H1 (cell line): ENCODE results near the gene IFI30. TPM values are rescaled to one million over a fixed set of nuclear protein-coding genes. Genes with fewer than 3 reads are reported as not detected.

ENCODE experiments used
- CTCF ChIA-PET: fragments of 300-600 bp; sonication (Branson Sonifier 250); formaldehyde crosslinking; loops from one replicate; lab custom pipeline; 2021; ENCODE audit not compliant: partially characterized antibody; lab: Charles Lee
- POLR2A ChIA-PET: fragments of 300-600 bp; sonication (Branson Sonifier 250); formaldehyde crosslinking; loops from one replicate; lab custom pipeline; 2021; ENCODE audit warnings: inconsistent platforms; ENCODE audit not compliant: partially characterized antibody; lab: Charles Lee
- DNase-seq, 2 experiments: peaks; one replicate each; pipeline versions ENCODE4 v3.0.0 to v3.0.0-alpha.2; 2010 to 2022; ENCODE audit warnings: low spot score in 2 of 2, low read depth in 1 of 2, mixed read lengths in 1 of 2
- FAIRE-seq: peaks from 2 replicates; lab custom pipeline; 2011; peaks lifted over from hg19 to GRCh38; lab: Jason Lieb, UNC
- H2AFZ ChIP-seq: 2 replicates; pipeline ENCODE4 v1.8.1; 2012; ENCODE audit warnings: low read length, inconsistent platforms
- H2AK5ac ChIP-seq: 2 replicates; pipeline ENCODE4 v1.6.1; 2013; ENCODE audit warnings: low read depth, low read length
- H2BK120ac ChIP-seq: replicated peaks from 2 replicates; pipeline ENCODE3; 2013; ENCODE audit warnings: low read depth, low read length, inconsistent platforms
- H2BK12ac ChIP-seq: 2 replicates; pipeline ENCODE4 v1.6.1; 2013; ENCODE audit warnings: low read depth, low read length
- H2BK15ac ChIP-seq: 2 replicates; pipeline ENCODE4 v1.6.1; 2013; ENCODE audit warnings: low read length
- H2BK20ac ChIP-seq: 2 replicates; pipeline ENCODE4 v1.6.1; 2013; ENCODE audit warnings: low read length
- H2BK5ac ChIP-seq: 2 replicates; pipeline ENCODE4 v1.6.1; 2013; ENCODE audit warnings: low read depth, low read length
- H3K14ac ChIP-seq: 2 replicates; pipeline ENCODE4 v1.6.1; 2013; ENCODE audit warnings: inconsistent platforms; ENCODE audit not compliant: insufficient read length
- H3K18ac ChIP-seq: 2 replicates; pipeline ENCODE4 v1.6.1; 2013; ENCODE audit warnings: low read length; ENCODE audit errors: extremely low read depth
- H3K23ac ChIP-seq: 2 replicates; pipeline ENCODE4 v1.6.1; 2013; ENCODE audit warnings: inconsistent platforms; ENCODE audit not compliant: insufficient read length
- H3K23me2 ChIP-seq: 2 replicates; pipeline ENCODE4 v1.6.1; 2013; ENCODE audit warnings: low read depth, low read length
- H3K27ac ChIP-seq: 2 replicates; pipeline ENCODE4 v1.6.1; 2011; ENCODE audit warnings: low read depth, low read length, inconsistent platforms
- H3K27me3 ChIP-seq, 4 experiments: replicated peaks in 1 of 4; 1 replicate in 1 of 4; 2 replicates in 3 of 4; pipeline versions ENCODE4 v1.6.1 to v1.8.1; 2011 to 2013; ENCODE audit warnings: low read length in 3 of 4, mild to moderate bottlenecking in 3 of 4, inconsistent platforms in 2 of 4, mixed read lengths in 2 of 4, moderate library complexity in 1 of 4; ENCODE audit not compliant: control insufficient read depth in 3 of 4, insufficient read depth in 3 of 4; ENCODE audit errors: extremely low read depth in 1 of 4
- H3K36me3 ChIP-seq, 4 experiments: 2 replicates each; pipeline versions ENCODE4 v1.6.1 to v1.8.1; 2011 to 2013; ENCODE audit warnings: mild to moderate bottlenecking in 4 of 4, low read length in 3 of 4, moderate library complexity in 2 of 4, control low read depth in 1 of 4, inconsistent platforms in 1 of 4; ENCODE audit not compliant: insufficient read depth in 4 of 4, control insufficient read depth in 2 of 4
- H3K4ac ChIP-seq: replicated peaks from 2 replicates; pipeline ENCODE3; 2013; ENCODE audit warnings: low read length, low read depth, mixed read lengths, inconsistent platforms; ENCODE audit not compliant: insufficient read length
- H3K4me1 ChIP-seq, 4 experiments: replicated peaks in 1 of 4; 1 replicate in 1 of 4; 2 replicates in 3 of 4; pipeline versions ENCODE4 v1.6.1 to v1.8.1; 2011 to 2013; ENCODE audit warnings: low read length in 3 of 4, inconsistent platforms in 2 of 4, mixed read lengths in 1 of 4; ENCODE audit not compliant: insufficient read depth in 4 of 4, control insufficient read depth in 3 of 4
- H3K4me2 ChIP-seq, 2 experiments: 2 replicates each; pipeline versions ENCODE4 v1.6.1 to v1.8.1; 2011 to 2013; ENCODE audit warnings: low read depth in 2 of 2, low read length in 2 of 2, control low read depth in 1 of 2, inconsistent platforms in 1 of 2, mild to moderate bottlenecking in 1 of 2; ENCODE audit not compliant: insufficient read depth in 1 of 2
- H3K4me3 ChIP-seq, 4 experiments: fragments of 200-600, 300-600 bp in 1 of 4; sonication (generic), shearing (Covaris generic), sonication (Bioruptor Twin) in 1 of 4; 2 replicates each; pipeline versions ENCODE4 v1.5.1 to v1.8.1; 2011 to 2016; ENCODE audit warnings: low read length in 4 of 4, low read depth in 3 of 4, control low read depth in 2 of 4, inconsistent platforms in 2 of 4, mild to moderate bottlenecking in 2 of 4, mixed read lengths in 1 of 4, moderate library complexity in 1 of 4; ENCODE audit not compliant: insufficient read depth in 2 of 4; ENCODE audit errors: extremely low read depth in 1 of 4
- H3K56ac ChIP-seq: replicated peaks from 2 replicates; pipeline ENCODE3; 2013; ENCODE audit warnings: low read depth, mild to moderate bottlenecking, mixed read lengths, low read length, inconsistent platforms; ENCODE audit not compliant: insufficient read length
- H3K79me1 ChIP-seq: 2 replicates; pipeline ENCODE4 v1.6.1; 2013; ENCODE audit warnings: low read depth, low read length, control low read depth
- H3K79me2 ChIP-seq, 2 experiments: 2 replicates each; pipeline versions ENCODE4 v1.6.1 to v1.8.1; 2012 to 2013; ENCODE audit warnings: low read length in 2 of 2, mild to moderate bottlenecking in 2 of 2, inconsistent platforms in 1 of 2; ENCODE audit not compliant: insufficient read depth in 2 of 2, control insufficient read depth in 1 of 2
- H3K9ac ChIP-seq, 4 experiments: replicated peaks in 1 of 4; 1 replicate in 1 of 4; 2 replicates in 3 of 4; pipeline versions ENCODE4 v1.6.1 to v1.8.1; 2011 to 2013; ENCODE audit warnings: low read depth in 3 of 4, low read length in 3 of 4, control low read depth in 2 of 4, mild to moderate bottlenecking in 2 of 4, moderate library complexity in 2 of 4, inconsistent platforms in 1 of 4; ENCODE audit errors: extremely low read depth in 1 of 4
- H3K9me3 ChIP-seq, 2 experiments: 2 replicates each; pipeline versions ENCODE4 v1.6.1 to v1.8.1; 2012 to 2013; ENCODE audit warnings: mild to moderate bottlenecking in 2 of 2, moderate library complexity in 2 of 2, control low read depth in 1 of 2, inconsistent platforms in 1 of 2, low read depth in 1 of 2, low read length in 1 of 2, mixed read lengths in 1 of 2; ENCODE audit not compliant: insufficient read depth in 2 of 2
- H4K20me1 ChIP-seq, 2 experiments: replicated peaks in 1 of 2; 2 replicates each; pipeline versions ENCODE3 to v1.8.1; 2011 to 2013; ENCODE audit warnings: inconsistent platforms in 2 of 2, low read length in 2 of 2, mild to moderate bottlenecking in 1 of 2; ENCODE audit not compliant: insufficient read depth in 2 of 2, control insufficient read depth in 1 of 2
- H4K5ac ChIP-seq: 2 replicates; pipeline ENCODE4 v1.6.1; 2013; ENCODE audit warnings: low read length, low read depth, mixed read lengths, inconsistent platforms; ENCODE audit not compliant: insufficient read length
- H4K8ac ChIP-seq: 2 replicates; pipeline ENCODE4 v1.8.0; 2013; ENCODE audit warnings: mild to moderate bottlenecking, moderate library complexity, low read length, inconsistent platforms; ENCODE audit not compliant: insufficient read depth; ENCODE audit errors: extremely low read depth
- H4K91ac ChIP-seq: replicated peaks from 2 replicates; pipeline ENCODE3; 2013; ENCODE audit warnings: low read length, mixed read lengths, inconsistent platforms; ENCODE audit not compliant: insufficient read length
- CTCF ChIP-seq, 3 experiments: IDR thresholded peaks; 1 replicate in 2 of 3; 2 replicates in 1 of 3; pipeline versions ENCODE4 v1.5.1 to v1.6.1; 2011; ENCODE audit warnings: low read length in 3 of 3, mild to moderate bottlenecking in 3 of 3, inconsistent platforms in 2 of 3, low read depth in 1 of 3, moderate library complexity in 1 of 3; ENCODE audit not compliant: insufficient read depth in 1 of 3; ENCODE audit errors: control extremely low read depth in 1 of 3
- JUN ChIP-seq: IDR thresholded peaks from 2 replicates; pipeline ENCODE4 v1.6.1; 2011; ENCODE audit warnings: low read depth, mild to moderate bottlenecking, improper control_type of control experiment, low read length
- NANOG ChIP-seq: IDR thresholded peaks from 2 replicates; pipeline ENCODE4 v1.6.1; 2011; ENCODE audit warnings: low read length, low read depth, mild to moderate bottlenecking, inconsistent platforms; ENCODE audit not compliant: insufficient read depth, poor library complexity, severe bottlenecking
- POU5F1 ChIP-seq: IDR thresholded peaks from 2 replicates; pipeline ENCODE4 v1.6.1; 2011; ENCODE audit warnings: low read depth, mild to moderate bottlenecking, low read length, moderate library complexity
- SP1 ChIP-seq: IDR thresholded peaks from 2 replicates; pipeline ENCODE4 v1.6.1; 2011; ENCODE audit warnings: low read depth, low read length
- SP2 ChIP-seq: IDR thresholded peaks from 2 replicates; pipeline ENCODE4 v1.6.1; 2012; ENCODE audit warnings: mild to moderate bottlenecking, low read length, inconsistent platforms
- WGBS, 2 experiments: shearing (Covaris generic) in 1 of 2; methylation state at CpG; one replicate each; pipeline versions ENCODE4 v1.1.6 to v1.1.7; 2013 to 2015; ENCODE audit warnings: low lambda C conversion rate in 2 of 2, mixed read lengths in 2 of 2, inconsistent platforms in 1 of 2, low coverage in 1 of 2, missing lambda C conversion rate in 1 of 2; ENCODE audit not compliant: insufficient replicate concordance in 2 of 2, insufficient coverage in 1 of 2, insufficient read length in 1 of 2; ENCODE audit errors: extremely low coverage in 1 of 2, missing lambda C conversion rate in 1 of 2; 5-methylcytosine and 5-hydroxymethylcytosine counted together
- polyA plus RNA-seq, 7 experiments: library from polyadenylated mRNA; depleted of rRNA in 3 of 7; stranded (reverse) in 5 of 7; unstranded in 2 of 7; fragments of >200 nt in 5 of 7; fragments of 200-250 nt in 2 of 7; gene quantifications; 1 replicate in 5 of 7; 2 replicates in 1 of 7; 4 replicates in 1 of 7; pipeline versions ENCODE4 v1.2.1 to v1.2.3, GENCODE V29; 2011 to 2013; ENCODE audit warnings: missing spikeins in 2 of 7, mixed read lengths in 2 of 7
- total RNA-seq: library from RNA; stranded (reverse); fragmentation: NEBNext Ultra II Directional; extraction: Animal tissue kit (Norgen Biotek cat#: 25700); gene quantifications from 2 replicates; pipeline ENCODE4 v1.2.1, GENCODE V29; 2021

The IFI30 gene
- total and polyA plus RNA-seq, 2 of the 8 experiments (the other 6 are each of a cell fraction or from before 2014, with no cell fraction given) = 28.9 to 62.4 TPM

GRCh38 chr19:18131841-18132596 lies 41.6 kb upstream of the IFI30 start:
- Histone ChIP-seq H2BK12ac (no peak overlapping the region), H4K91ac (no peak overlapping the region), H3K27me3 (no peaks in the 10 kb centered on the region), H3K9me3 (no peaks in the 10 kb centered on the region), H3K4ac (no peak overlapping the region), H3K18ac (no peak overlapping the region), H2BK5ac (no peak overlapping the region), H3K27ac (no peak overlapping the region), H3K79me2 (no peaks in the 10 kb centered on the region), H3K79me1 (no peaks in the 10 kb centered on the region), H3K36me3 (peaks cover 0 to 15% (median 8%) of the 10 kb centered on the region in 4 experiments; a peak in 6 of 8 replicates), H3K14ac (no peak overlapping the region), H2BK15ac (no peak overlapping the region), H3K56ac (no peak overlapping the region), H2AK5ac (no peak overlapping the region), H2BK120ac (no peak overlapping the region), H4K8ac (no peak overlapping the region), H3K9ac (no peak overlapping the region), H2BK20ac (no peak overlapping the region), H3K4me2 (no peak overlapping the region), H3K23me2 (no peaks in the 10 kb centered on the region), H4K20me1 (peaks cover 0 to 2% of the 10 kb centered on the region in 2 experiments), H4K5ac (no peak overlapping the region), H2AFZ (no peak overlapping the region), H3K4me1 (no peaks in the 10 kb centered on the region), H3K23ac (no peak overlapping the region), H3K4me3 (no peak overlapping the region)
- FAIRE-seq = no peak
- POLR2A ChIA-PET = interaction anchor here (0.9 to 1.8 kb wide), 3 partner anchors 10 to 29 kb away, joined by 3 read pairs; no protein-coding TSS in a partner anchor
- DNase-seq = peak in 1 of 2 experiments; percentile 88
- TF ChIP-seq SP1 (no peak), POU5F1 (no peak), CTCF (IDR thresholded peaks at IDR 0.05; ENCODE audit: control extremely low read depth in 1 of 3, insufficient read depth in 1 of 3, low read depth in 1 of 3, low read length in 3 of 3) (no peak), SP2 (no peak), NANOG (no peak), JUN (no peak)
- CTCF ChIA-PET = interaction anchor here (0.6 to 1.5 kb wide), 7 partner anchors 14 to 134 kb away, joined by 3 to 4 read pairs (median 3); no protein-coding TSS in a partner anchor
- 81% methylated on average over 17 of the region's 31 CpGs; no CpG with 5 or more reads in 1 of the 2 experiments for WGBS, 2 experiments
